HG02642 (cell line): Measurements from ENCODE around the gene KNDC1.
"Not testable (repeated sequence)": the region's sequence is repeated elsewhere in the genome, so short reads cannot be mapped to it uniquely, and the experiment has no call there.

Experiments used
- ATAC-seq: cut with Tn5 transposase; IDR thresholded peaks from one replicate; pipeline ENCODE4 v1.9.1; 2021; ENCODE audit warnings: mild to moderate bottlenecking; ENCODE audit not compliant: unreplicated experiment, poor library complexity

The KNDC1 gene

GRCh38 chr10:133125901-133126300 is 34.1 kb upstream of the KNDC1 start:
- no peak for ATAC-seq

GRCh38 chr10:133126431-133127290 is 33.4 kb upstream of the KNDC1 start:
- ATAC-seq: no peak

GRCh38 chr10:133127291-133128125 is 32.5 kb upstream of the KNDC1 start:
- no peak for ATAC-seq

GRCh38 chr10:133128126-133129070 is 31.6 kb upstream of the KNDC1 start:
- ATAC-seq: no peak

- no peak for ATAC-seq
Measured at GRCh38 chr10:133129071-133129858, 30.8 kb upstream of the KNDC1 start.

- ATAC-seq: no peak
Measured at GRCh38 chr10:133129859-133130495, 30.0 kb upstream of the KNDC1 start.

- no peak for ATAC-seq
Measured at GRCh38 chr10:133130602-133131001, 29.4 kb upstream of the KNDC1 start.

GRCh38 chr10:133131053-133131452 is 29.0 kb upstream of the KNDC1 start:
- ATAC-seq: no peak

GRCh38 chr10:133131734-133132472 is 28.1 kb upstream of the KNDC1 start:
- ATAC-seq: no peak

GRCh38 chr10:133132473-133133291 is 27.3 kb upstream of the KNDC1 start:
- no peak for ATAC-seq

GRCh38 chr10:133133471-133134231 is 26.4 kb upstream of the KNDC1 start:
- no peak for ATAC-seq

GRCh38 chr10:133134411-133135115 is 25.5 kb upstream of the KNDC1 start:
- ATAC-seq: no peak

GRCh38 chr10:133135116-133135465 is 24.9 kb upstream of the KNDC1 start:
- ATAC-seq: no peak

- not testable (repeated sequence) for ATAC-seq
Measured at GRCh38 chr10:133137486-133138145, 22.4 kb upstream of the KNDC1 start.

GRCh38 chr10:133139551-133140065 is 20.4 kb upstream of the KNDC1 start:
- no peak for ATAC-seq
